OCI-LY7 (cell line): ENCODE measurements around the gene TRAPPC13. TPM values are rescaled to one million over a fixed set of nuclear protein-coding genes. Genes with fewer than 3 reads are reported as not detected.
"Not testable (repeated sequence)": the region's sequence is repeated elsewhere in the genome, so short reads cannot be mapped to it uniquely, and the experiment has no call there.

Experiments used
- BruUV-seq: library from RNA; stranded (reverse); fragments of 400-500 nt; replicated peaks from 2 replicates; lab custom pipeline; 2021; lab: Mats Ljungman, UMichigan
- CTCF ChIA-PET: fragments of 300-600 bp; sonication (Branson Sonifier 250); formaldehyde crosslinking; loops from one replicate; lab custom pipeline; 2022; ENCODE audit warnings: antibody characterized with exemption; ENCODE audit not compliant: unreplicated experiment; lab: Charles Lee
- POLR2A ChIA-PET: fragments of 300-600 bp; sonication (Branson Sonifier 250); formaldehyde crosslinking; loops from one replicate; lab custom pipeline; 2022; ENCODE audit warnings: antibody characterized with exemption; lab: Charles Lee
- DNase-seq: peaks from one replicate; pipeline ENCODE4 v3.0.0-alpha.2; 2015; ENCODE audit warnings: low spot score
- H2AFZ ChIP-seq: fragments of 200-600 bp; sonication (generic), shearing (Covaris generic); 2 replicates; pipeline ENCODE4 v1.6.1; 2014; ENCODE audit warnings: mild to moderate bottlenecking, antibody characterized with exemption, low read length, moderate library complexity
- H3K27ac ChIP-seq: fragments of 200-600 bp; sonication (generic); 2 replicates; pipeline ENCODE4 v1.5.1; 2014; ENCODE audit warnings: mixed run types, low read depth, mild to moderate bottlenecking, moderate library complexity, low read length, inconsistent platforms; ENCODE audit not compliant: poor library complexity, severe bottlenecking
- H3K36me3 ChIP-seq: fragments of 200-600 bp; sonication (generic); 2 replicates; pipeline ENCODE4 v1.6.1; 2014; ENCODE audit warnings: mild to moderate bottlenecking, antibody characterized with exemption, low read length, moderate library complexity, mixed read lengths; ENCODE audit not compliant: insufficient read depth
- H3K4me1 ChIP-seq: fragments of 200-600 bp; sonication (generic); 2 replicates; pipeline ENCODE4 v1.5.1; 2014; ENCODE audit warnings: mild to moderate bottlenecking, low read length; ENCODE audit not compliant: insufficient read depth, poor library complexity, severe bottlenecking
- H3K4me2 ChIP-seq: fragments of 200-600 bp; sonication (generic); 2 replicates; pipeline ENCODE4 v1.6.1; 2014; ENCODE audit warnings: mild to moderate bottlenecking, low read length
- H3K4me3 ChIP-seq: fragments of 200-600 bp; sonication (generic); 2 replicates; pipeline ENCODE4 v1.5.1; 2014; ENCODE audit warnings: mild to moderate bottlenecking, low read depth, low read length; ENCODE audit not compliant: poor library complexity, severe bottlenecking
- H3K79me2 ChIP-seq: fragments of 200-600 bp; sonication (generic); 2 replicates; pipeline ENCODE4 v1.6.1; 2016; ENCODE audit warnings: low read depth, mild to moderate bottlenecking, low read length, moderate library complexity, mixed read lengths; ENCODE audit not compliant: insufficient read depth
- H3K9me2 ChIP-seq: fragments of 200-600 bp; sonication (generic); 2 replicates; pipeline ENCODE4 v1.6.1; 2016; ENCODE audit warnings: mild to moderate bottlenecking, low read length, mixed read lengths; ENCODE audit not compliant: insufficient read depth
- H3K9me3 ChIP-seq: fragments of 200-600 bp; sonication (generic); 2 replicates; pipeline ENCODE4 v1.6.1; 2014; ENCODE audit warnings: mild to moderate bottlenecking, mixed run types, low read length, mixed read lengths
- H4K20me1 ChIP-seq: fragments of 200-600 bp; sonication (generic); 2 replicates; pipeline ENCODE4 v1.6.1; 2014; ENCODE audit warnings: mild to moderate bottlenecking, antibody characterized with exemption, low read length, moderate library complexity, mixed read lengths; ENCODE audit not compliant: insufficient read depth
- EZH2phosphoT487 ChIP-seq: fragments of 200-600 bp; sonication (generic); IDR thresholded peaks from 2 replicates; pipeline ENCODE4 v1.6.1; 2018; ENCODE audit warnings: low read depth, borderline replicate concordance, mild to moderate bottlenecking, mixed run types, antibody characterized with exemption, low read length, moderate library complexity, mixed read lengths
- intact Hi-C: fragments of 100-400 bp; cut with micrococcal nuclease; formaldehyde crosslinking; loops from one replicate; pipeline ENCODE4 v1.10.0; 2022; ENCODE audit not compliant: unreplicated experiment
- total RNA-seq, 2 experiments: library from RNA; depleted of rRNA in 1 of 2; stranded (reverse); fragments of >200 nt in 1 of 2; shearing (Covaris generic) in 1 of 2; gene quantifications; 2 replicates each; pipeline ENCODE4 v1.2.3, GENCODE V29; 2014 to 2022
- TF ChIP-seq, protein P1 (sequence below): fragments of 200-600 bp; sonication (generic); conservative IDR thresholded peaks from 2 replicates; pipeline ENCODE4 v1.5.1; 2014; ENCODE audit warnings: mild to moderate bottlenecking, antibody characterized with exemption, low read length, moderate library complexity, mixed read lengths

Gene TRAPPC13
- total RNA-seq, 2 experiments from 2014 or later = 13.2 to 25.4 TPM

DNA sequence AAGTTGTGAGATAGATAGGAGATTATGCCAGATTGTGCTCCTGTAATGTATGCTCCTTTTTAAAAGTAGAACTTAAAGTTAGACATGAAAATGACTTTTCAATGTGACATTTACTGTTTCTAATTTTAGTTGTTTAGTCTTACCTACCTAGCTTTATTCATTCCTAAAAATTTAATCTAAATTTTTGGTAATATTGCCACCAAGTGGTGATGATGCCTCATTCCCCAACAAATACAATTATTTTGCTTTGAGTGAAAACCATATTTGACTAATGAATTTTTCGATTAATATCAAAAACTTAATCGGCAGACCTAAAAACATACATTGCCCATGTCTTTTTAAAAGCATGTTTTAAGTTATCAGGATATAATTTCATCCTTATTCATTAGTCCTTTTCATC is 36.1 kb upstream of the TRAPPC13 start:
- Histone ChIP-seq H3K4me2 (no peak overlapping the region), H3K4me3 (no peak overlapping the region), H3K27ac (no peak overlapping the region), H3K9me3 (no peaks in the 10 kb centered on the region), H3K79me2 (no peaks in the 10 kb centered on the region), H3K4me1 (no peaks in the 10 kb centered on the region), H3K9me2 (no peaks in the 10 kb centered on the region), H4K20me1 (no peaks in the 10 kb centered on the region), H3K36me3 (peaks cover 90% of the 10 kb centered on the region), H2AFZ (no peak overlapping the region)
- BruUV-seq = no TSS peak
- no peak for DNase-seq
- intact Hi-C loops = no loop called here
- ChIA-PET CTCF (no interaction called here), POLR2A (interaction anchor here (0.6 kb wide), 2 partner anchors 21 to 122 kb away, joined by 5 to 8 read pairs; no protein-coding TSS in a partner anchor)
- TF ChIP-seq EZH2phosphoT487 = no peak
- TF ChIP-seq, protein P1, sequence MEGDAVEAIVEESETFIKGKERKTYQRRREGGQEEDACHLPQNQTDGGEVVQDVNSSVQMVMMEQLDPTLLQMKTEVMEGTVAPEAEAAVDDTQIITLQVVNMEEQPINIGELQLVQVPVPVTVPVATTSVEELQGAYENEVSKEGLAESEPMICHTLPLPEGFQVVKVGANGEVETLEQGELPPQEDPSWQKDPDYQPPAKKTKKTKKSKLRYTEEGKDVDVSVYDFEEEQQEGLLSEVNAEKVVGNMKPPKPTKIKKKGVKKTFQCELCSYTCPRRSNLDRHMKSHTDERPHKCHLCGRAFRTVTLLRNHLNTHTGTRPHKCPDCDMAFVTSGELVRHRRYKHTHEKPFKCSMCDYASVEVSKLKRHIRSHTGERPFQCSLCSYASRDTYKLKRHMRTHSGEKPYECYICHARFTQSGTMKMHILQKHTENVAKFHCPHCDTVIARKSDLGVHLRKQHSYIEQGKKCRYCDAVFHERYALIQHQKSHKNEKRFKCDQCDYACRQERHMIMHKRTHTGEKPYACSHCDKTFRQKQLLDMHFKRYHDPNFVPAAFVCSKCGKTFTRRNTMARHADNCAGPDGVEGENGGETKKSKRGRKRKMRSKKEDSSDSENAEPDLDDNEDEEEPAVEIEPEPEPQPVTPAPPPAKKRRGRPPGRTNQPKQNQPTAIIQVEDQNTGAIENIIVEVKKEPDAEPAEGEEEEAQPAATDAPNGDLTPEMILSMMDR = peak; percentile 63

DNA sequence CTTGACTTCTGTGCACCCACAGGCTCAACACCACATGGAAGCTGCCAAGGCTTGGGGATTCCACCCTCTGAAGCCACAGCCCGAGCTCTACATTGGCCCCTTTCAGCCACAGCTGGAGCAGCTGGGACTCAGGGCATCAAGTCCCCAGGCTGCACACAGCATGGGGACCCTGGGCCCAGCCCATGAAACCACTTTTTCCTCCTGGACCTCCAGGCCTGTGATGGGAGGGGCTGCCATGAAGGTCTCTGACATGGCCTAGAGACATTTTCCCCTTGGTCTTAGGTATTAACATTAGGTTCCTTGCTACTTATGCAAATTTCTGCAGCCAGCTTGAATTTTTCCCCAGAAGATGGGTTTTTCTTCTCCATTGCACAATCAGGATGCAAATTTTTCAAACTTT is 23.1 kb upstream of the TRAPPC13 start:
- H3K9me2 ChIP-seq, H3K79me2 ChIP-seq, H3K4me1 ChIP-seq, intact Hi-C loops, H3K4me3 ChIP-seq, H2AFZ ChIP-seq, H3K4me2 ChIP-seq, H4K20me1 ChIP-seq, POLR2A ChIA-PET, CTCF ChIA-PET, DNase-seq, BruUV-seq, H3K27ac ChIP-seq: not testable (repeated sequence)
- H3K9me3 ChIP-seq = peaks cover 26% of the 10 kb centered on the region
- H3K36me3 ChIP-seq = peaks cover 99% of the 10 kb centered on the region

DNA sequence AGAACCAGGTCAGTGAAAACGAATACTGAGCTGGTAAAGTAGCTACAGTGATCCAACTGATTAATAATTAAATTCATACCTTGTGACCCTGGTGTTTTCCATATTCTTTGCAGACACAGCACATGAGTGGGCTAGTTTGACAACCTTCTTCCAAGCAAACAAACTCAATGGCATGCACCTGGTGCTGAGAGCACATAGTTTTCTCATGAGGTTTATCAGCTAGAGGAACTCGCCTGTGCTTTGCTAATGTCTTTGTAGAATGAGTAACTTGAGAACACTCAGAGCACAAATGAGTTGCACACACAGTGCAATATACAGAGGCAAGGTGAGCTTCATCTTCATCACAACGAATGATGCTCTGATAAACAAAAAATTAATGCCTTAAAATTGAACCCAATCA is 13.3 kb upstream of the TRAPPC13 start:
- Histone ChIP-seq H3K9me3 (no peaks in the 10 kb centered on the region), H3K4me3 (no peak overlapping the region), H3K9me2 (no peaks in the 10 kb centered on the region), H3K36me3 (peaks cover 77% of the 10 kb centered on the region), H3K27ac (no peak overlapping the region), H4K20me1 (no peaks in the 10 kb centered on the region), H3K4me1 (no peaks in the 10 kb centered on the region), H2AFZ (no peak overlapping the region), H3K79me2 (no peaks in the 10 kb centered on the region), H3K4me2 (no peak overlapping the region)
- TF ChIP-seq EZH2phosphoT487 = no peak
- TF ChIP-seq, protein P1 = no peak
- POLR2A ChIA-PET = interaction anchor here (0.7 to 2.5 kb wide), 6 partner anchors 12 to 396 kb away, joined by 3 to 13 read pairs (median 4); partner anchors contain the start of genes CENPK, PPWD1 and TRIM23
- CTCF ChIA-PET = no interaction called here
- intact Hi-C loops = no loop called here
- no peak for DNase-seq
- no TSS peak for BruUV-seq
